ENCODE measurements around the gene CSGALNACT2. TPM values are rescaled to one million over a fixed set of nuclear protein-coding genes. Genes with fewer than 3 reads are reported as not detected.
"Not testable (repeated sequence)": the region's sequence is repeated elsewhere in the genome, so short reads cannot be mapped to it uniquely, and the experiment has no call there.

The CSGALNACT2 gene
- total and polyA plus RNA-seq, 2 donors (not counting 1 experiment from before 2014, with no cell fraction given), result 10.9 to 24.0 TPM

- ATAC-seq (ENCODE audit: low read depth), result no peak
- H3K4me3 ChIP-seq (ENCODE audit: control extremely low read depth in 1 of 5, extremely low read depth in 1 of 5, insufficient read depth in 1 of 5, low read depth in 2 of 5, low read length in 4 of 5), result no peak overlapping the region
- POLR2A ChIA-PET, result no interaction called here
- CTCF ChIA-PET, result no interaction called here
- H3K9me3 Mint-ChIP-seq (ENCODE audit: insufficient read depth), result peaks cover 5% of the 10 kb centered on the region
- 91% methylated on average over 4 of the region's 6 CpGs for WGBS (ENCODE audit: insufficient coverage)
- H2AFZ ChIP-seq (ENCODE audit: insufficient read depth, low read depth, low read length, poor library complexity, severe bottlenecking), result no peak overlapping the region
- peaks cover 17% of the 10 kb centered on the region for H4K20me1 ChIP-seq (ENCODE audit: control insufficient read depth, insufficient read depth, low read length, poor library complexity, severe bottlenecking)
- no peak for DNase-seq
- peaks cover 97% of the 10 kb centered on the region for H3K79me2 ChIP-seq (ENCODE audit: control insufficient read depth, insufficient read depth, low read length)
- H3K27ac ChIP-seq (ENCODE audit: low read length in 2 of 2), result peak overlapping the region in 1 of 2 donors; percentile 20
- no peak overlapping the region for H3K27ac Mint-ChIP-seq
- H3K27me3 Mint-ChIP-seq, result no peaks in the 10 kb centered on the region
- no peaks in the 10 kb centered on the region for H3K27me3 ChIP-seq (replicated peaks in 1 of 4; ENCODE audit: control extremely low read depth in 1 of 4, control insufficient read depth in 3 of 4, insufficient read depth in 4 of 4, low read length in 3 of 4)
- H3K4me1 Mint-ChIP-seq, result peaks cover 56% of the 10 kb centered on the region
- H3K9me3 ChIP-seq (ENCODE audit: control extremely low read depth in 1 of 3, control insufficient read depth in 2 of 3, insufficient read depth in 1 of 3, low read length in 2 of 3), result peaks cover 0 to 5% (median 2%) of the 10 kb centered on the region in 3 donors
- peaks cover 12 to 24% of the 10 kb centered on the region in 2 donors for H3K4me1 ChIP-seq (ENCODE audit: control insufficient read depth in 2 of 2, insufficient read depth in 2 of 2, low read length in 2 of 2)
- no peak overlapping the region for H3K9ac ChIP-seq (ENCODE audit: low read length)
- H3K4me3 Mint-ChIP-seq, result no peak overlapping the region
- H3K4me2 ChIP-seq (replicated peaks; ENCODE audit: low read depth, low read length, poor library complexity, severe bottlenecking), result no peak overlapping the region
- TF ChIP-seq CTCF (IDR thresholded peaks at IDR 0.05), result no peak
- no peak for TF ChIP-seq EZH2 (IDR thresholded peaks at IDR 0.05; ENCODE audit: borderline replicate concordance, insufficient read depth, low read depth, low read length, poor library complexity, severe bottlenecking)
- H3K36me3 ChIP-seq (replicated peaks in 1 of 2; ENCODE audit: control extremely low read depth in 1 of 2, control insufficient read depth in 1 of 2, extremely low read depth in 1 of 2, insufficient read depth in 2 of 2, low read length in 1 of 2), result no peaks in the 10 kb centered on the region
- intact Hi-C loops (cut with micrococcal nuclease), result no loop called here
These were observed 7.1 kb downstream of the CSGALNACT2 start for GRCh38 chr10:43145311-43145710.

- DNase-seq; intact Hi-C loops (cut with micrococcal nuclease); H3K4me3 ChIP-seq (ENCODE audit: control extremely low read depth in 1 of 5, extremely low read depth in 1 of 5, insufficient read depth in 1 of 5, low read depth in 2 of 5, low read length in 4 of 5); H3K9ac ChIP-seq (ENCODE audit: low read length); H3K27me3 ChIP-seq (replicated peaks in 1 of 4; ENCODE audit: control extremely low read depth in 1 of 4, control insufficient read depth in 3 of 4, insufficient read depth in 4 of 4, low read length in 3 of 4); H2AFZ ChIP-seq (ENCODE audit: insufficient read depth, low read depth, low read length, poor library complexity, severe bottlenecking); H3K9me3 Mint-ChIP-seq (ENCODE audit: insufficient read depth); H3K27ac Mint-ChIP-seq; H3K36me3 ChIP-seq (replicated peaks in 1 of 2; ENCODE audit: control extremely low read depth in 1 of 2, control insufficient read depth in 1 of 2, extremely low read depth in 1 of 2, insufficient read depth in 2 of 2, low read length in 1 of 2); ATAC-seq (ENCODE audit: low read depth); POLR2A ChIA-PET; H3K27me3 Mint-ChIP-seq; H3K4me3 Mint-ChIP-seq; H3K4me2 ChIP-seq (replicated peaks; ENCODE audit: low read depth, low read length, poor library complexity, severe bottlenecking); H3K9me3 ChIP-seq (ENCODE audit: control extremely low read depth in 1 of 3, control insufficient read depth in 2 of 3, insufficient read depth in 1 of 3, low read length in 2 of 3): not testable (repeated sequence)
- H4K20me1 ChIP-seq (ENCODE audit: control insufficient read depth, insufficient read depth, low read length, poor library complexity, severe bottlenecking), result peaks cover 13% of the 10 kb centered on the region
- H3K79me2 ChIP-seq (ENCODE audit: control insufficient read depth, insufficient read depth, low read length), result peaks cover 97% of the 10 kb centered on the region
- CTCF ChIA-PET, result interaction anchor here (0.6 kb wide), 1 partner anchor 235 kb away, joined by 3 read pairs; no protein-coding TSS in a partner anchor
- H3K4me1 ChIP-seq (ENCODE audit: control insufficient read depth in 2 of 2, insufficient read depth in 2 of 2, low read length in 2 of 2), result peaks cover 6 to 18% of the 10 kb centered on the region in 2 donors
- WGBS (ENCODE audit: insufficient coverage), result 100% methylated on average over 1 of the region's 1 CpG
- H3K4me1 Mint-ChIP-seq, result peaks cover 55% of the 10 kb centered on the region
- H3K27ac ChIP-seq (ENCODE audit: low read length in 2 of 2), result peak overlapping the region in 1 of 2 donors; percentile 20
These were observed 7.7 kb downstream of the CSGALNACT2 start for GRCh38 chr10:43145936-43146335.

Data from B cell (primary cell).